GM21737 (cell line): ENCODE results near the gene CCDC102B.

ENCODE experiments used
- ATAC-seq: cut with Tn5 transposase; IDR thresholded peaks from one replicate; pipeline ENCODE4 v1.9.1; 2021; ENCODE audit warnings: mild to moderate bottlenecking, moderate library complexity; ENCODE audit not compliant: unreplicated experiment

CCDC102B gene

DNA sequence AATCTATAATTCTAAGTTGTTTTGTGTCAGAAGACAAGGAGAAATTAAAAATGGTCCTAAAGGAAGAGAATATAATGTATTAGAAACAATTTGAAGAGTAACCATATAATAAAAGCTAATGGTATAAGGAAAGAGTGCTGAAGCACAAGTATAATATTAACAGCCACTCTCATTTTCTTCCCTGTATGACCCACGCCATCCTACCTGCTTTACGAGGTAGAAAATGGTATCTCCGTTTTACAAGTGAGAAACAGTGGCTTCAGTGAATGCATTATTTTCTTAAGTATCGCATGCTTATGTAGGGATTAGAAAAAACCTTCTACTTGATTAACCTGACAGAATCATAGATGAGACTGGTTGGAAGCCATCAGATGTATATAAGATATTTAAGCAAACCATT lies 266.2 kb downstream of the CCDC102B start:
- no peak for ATAC-seq

DNA sequence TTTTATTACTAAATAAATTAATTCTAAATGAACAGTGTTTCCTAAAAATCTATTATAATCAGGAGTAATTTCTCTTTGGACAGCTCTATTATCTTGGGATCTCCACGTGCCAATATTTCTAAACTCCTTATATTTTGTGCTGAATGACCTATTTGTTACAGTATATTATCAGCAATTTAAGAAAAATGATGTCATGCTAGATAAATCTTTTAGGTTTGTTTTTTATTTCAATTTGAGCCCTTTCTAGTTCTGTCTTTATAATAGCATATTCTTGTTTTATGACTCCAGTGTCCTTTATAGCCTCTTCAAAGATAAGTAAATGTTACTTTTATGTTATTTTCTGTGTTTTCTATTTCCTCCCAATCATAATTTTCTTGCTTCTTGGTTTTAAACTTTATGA lies 269.2 kb downstream of the CCDC102B start:
- ATAC-seq = no peak

DNA sequence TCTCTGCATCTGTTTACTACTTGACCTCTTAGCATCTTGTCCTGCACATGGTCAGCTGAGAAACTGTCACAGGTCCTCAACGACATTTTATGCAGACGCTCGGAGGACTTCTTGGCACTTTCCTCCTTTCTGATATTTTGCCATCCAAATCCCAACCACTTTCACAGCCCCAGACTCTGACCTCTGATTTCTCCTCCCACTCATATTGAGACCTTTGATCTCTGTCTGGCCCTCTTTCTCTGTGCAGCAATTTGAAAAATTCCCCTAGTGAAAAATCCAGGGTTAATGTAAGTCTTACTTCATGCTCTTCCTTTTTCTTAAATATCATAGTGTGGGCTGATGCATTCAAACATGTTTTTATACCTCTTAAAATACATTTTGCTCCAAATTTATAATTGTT lies 273.8 kb downstream of the CCDC102B start:
- ATAC-seq = no peak

DNA sequence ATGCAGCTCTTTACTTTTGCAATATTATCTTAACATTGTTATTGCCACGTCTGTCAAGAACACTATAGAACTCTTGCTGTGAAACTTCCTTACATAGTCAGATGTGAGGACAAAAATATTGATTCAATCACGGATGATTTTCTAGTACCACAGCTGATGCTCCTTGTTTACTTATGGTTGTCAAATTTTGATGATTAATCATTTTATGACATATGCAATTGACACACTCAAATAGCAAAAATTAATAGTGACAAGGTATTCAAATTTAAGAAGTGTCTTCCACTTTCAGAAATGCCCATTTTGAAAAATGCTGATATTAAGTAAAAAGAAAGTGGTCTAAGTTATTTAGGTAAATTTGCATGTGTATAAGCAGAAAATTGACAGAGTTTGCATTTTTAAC lies 284.0 kb downstream of the CCDC102B start:
- no peak for ATAC-seq

DNA sequence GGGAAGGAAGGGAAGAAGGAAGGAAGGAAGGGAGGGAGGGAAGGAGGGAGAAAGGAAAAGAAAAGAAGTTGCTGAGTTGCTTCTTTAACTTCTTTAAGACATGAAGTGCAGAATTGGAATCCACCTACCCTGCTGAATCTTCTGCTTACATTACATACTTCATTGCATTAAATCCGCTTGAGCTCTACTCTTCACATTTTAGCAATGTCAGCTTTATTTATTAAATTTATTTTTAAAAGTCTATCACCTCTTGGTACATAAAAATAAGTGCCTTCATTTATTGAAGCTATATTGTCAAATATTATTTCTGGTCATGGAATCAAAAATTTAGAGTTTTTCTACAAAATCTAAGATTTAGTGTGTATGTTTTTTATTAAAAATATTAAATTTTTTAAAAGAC lies 284.6 kb downstream of the CCDC102B start:
- ATAC-seq = no peak

DNA sequence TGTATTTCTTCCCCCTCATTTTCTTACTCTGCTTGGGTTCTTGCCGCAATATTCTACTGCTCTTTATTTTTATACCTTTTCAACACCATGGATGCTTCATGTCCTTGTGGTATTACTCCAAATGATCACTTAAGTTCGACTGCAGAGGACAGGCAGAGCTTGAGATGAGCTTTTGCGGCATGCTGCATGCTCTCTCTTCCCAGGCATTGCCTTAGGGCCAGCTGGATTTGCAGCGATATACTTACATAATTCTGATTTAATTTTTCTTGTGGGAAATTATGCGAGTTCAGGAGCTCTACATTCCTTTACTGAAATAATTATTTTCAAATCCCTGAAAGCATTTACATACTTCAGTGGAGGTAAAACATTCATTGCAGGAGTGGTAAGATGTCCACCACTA lies 288.1 kb downstream of the CCDC102B start:
- no peak for ATAC-seq

DNA sequence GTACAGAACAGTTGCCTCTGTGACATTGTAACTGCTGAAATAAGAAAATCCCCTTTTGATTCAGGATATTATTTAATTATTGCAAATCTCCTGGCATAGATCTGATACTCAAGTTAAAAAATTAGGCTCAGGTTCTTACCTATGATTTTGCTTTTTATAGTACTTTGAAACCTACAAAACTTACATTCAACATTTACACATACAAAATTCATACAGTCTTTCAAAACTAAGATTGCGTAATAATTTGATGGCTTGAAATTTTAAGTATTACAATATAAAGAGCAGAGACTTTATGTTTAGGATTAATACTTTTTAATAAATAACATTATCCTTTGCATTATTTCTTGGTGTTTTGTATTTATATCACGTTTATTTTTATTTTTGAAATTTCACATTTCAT lies 291.1 kb downstream of the CCDC102B start:
- ATAC-seq = no peak

DNA sequence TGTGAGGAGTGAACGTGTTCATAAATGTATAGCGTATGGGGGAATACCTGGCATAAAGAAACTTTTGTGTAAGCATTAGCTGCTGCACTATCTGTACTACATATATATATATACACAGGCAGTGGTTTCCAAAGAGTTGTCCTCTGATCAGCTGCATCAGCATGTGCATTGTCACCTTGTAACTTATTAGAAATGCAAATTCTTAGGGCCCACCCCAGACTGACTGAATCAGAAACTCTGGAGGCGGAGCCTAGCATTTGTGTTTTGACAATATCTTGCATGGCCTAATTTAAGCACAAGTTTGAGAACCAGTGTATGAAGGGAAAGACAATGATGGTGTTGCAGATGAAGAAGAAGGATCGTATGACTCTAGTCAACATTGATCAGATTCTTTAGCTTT lies 299.5 kb downstream of the CCDC102B start:
- no peak for ATAC-seq

DNA sequence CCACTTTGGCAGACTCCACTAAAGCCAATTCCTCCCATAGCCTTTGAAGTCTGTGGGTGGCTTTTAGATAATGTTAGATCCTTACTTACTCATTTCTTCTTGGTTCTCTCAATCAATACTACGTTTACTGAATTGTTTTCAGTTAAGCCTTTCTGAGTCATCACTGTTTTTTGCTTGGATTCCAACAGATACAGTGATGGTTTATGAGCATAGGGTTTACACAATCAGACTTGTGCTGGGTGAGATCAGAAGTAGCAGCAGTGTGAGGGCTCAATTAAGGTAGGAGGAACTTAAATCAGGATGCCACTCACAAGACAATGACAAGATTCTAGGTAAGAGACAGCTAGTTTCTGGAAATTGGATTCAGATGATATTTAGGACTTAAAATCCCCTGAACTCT lies 305.1 kb downstream of the CCDC102B start:
- ATAC-seq = no peak
